ENCODE data around the gene CENPQ. TPM values are rescaled to one million over a fixed set of nuclear protein-coding genes. Genes with fewer than 3 reads are reported as not detected.

CENPQ gene
- total and polyA plus RNA-seq, 2 of the 8 experiments (the other 6 are each of a cell fraction or from before 2014, with no cell fraction given): 9.4 to 19.6 TPM

DNA sequence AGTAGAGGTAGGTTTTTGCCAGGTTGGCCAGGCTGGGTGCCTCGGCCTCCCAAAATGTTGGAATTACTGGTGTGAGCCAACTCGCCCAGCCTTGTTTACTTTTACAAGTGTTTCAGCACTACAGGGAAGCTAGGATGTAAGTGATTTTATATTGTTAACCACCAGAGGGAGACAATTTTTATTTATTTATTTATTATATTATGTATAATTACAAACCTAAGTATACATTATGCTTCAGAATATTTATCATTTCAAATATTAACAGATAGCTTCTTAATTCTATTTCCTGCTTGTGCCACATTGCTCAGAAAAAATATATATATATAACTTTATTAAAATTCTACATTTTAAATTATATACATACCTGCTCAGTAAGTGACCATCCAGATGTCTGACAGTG, 9.9 kb upstream of the CENPQ start:
- 100% methylated on average over 2 of the region's 2 CpGs; no CpG with 5 or more reads in 1 of the 2 experiments for WGBS, 2 experiments (ENCODE audit: extremely low coverage in 1 of 2, insufficient coverage in 1 of 2, insufficient read length in 1 of 2, insufficient replicate concordance in 2 of 2, low coverage in 1 of 2, low lambda C conversion rate in 2 of 2, missing lambda C conversion rate in 1 of 2)
- no peak overlapping the region for H3K14ac ChIP-seq (ENCODE audit: insufficient read length)
- no peaks in the 10 kb centered on the region for H3K9me3 ChIP-seq (ENCODE audit: insufficient read depth in 2 of 2, low read depth in 1 of 2, low read length in 1 of 2)
- no peak overlapping the region for H2BK120ac ChIP-seq (replicated peaks; ENCODE audit: low read depth, low read length)
- no peak overlapping the region for H3K4ac ChIP-seq (replicated peaks; ENCODE audit: insufficient read length, low read depth, low read length)
- CTCF ChIA-PET (ENCODE audit: partially characterized antibody): interaction anchor here (0.6 to 1.3 kb wide), 7 partner anchors 14 to 955 kb away, joined by 3 to 5 read pairs (median 3); no protein-coding TSS in a partner anchor
- H2BK5ac ChIP-seq (ENCODE audit: low read depth, low read length): no peak overlapping the region
- H2BK12ac ChIP-seq (ENCODE audit: low read depth, low read length): no peak overlapping the region
- DNase-seq (ENCODE audit: low read depth in 1 of 2, low spot score in 2 of 2) (no peak), FAIRE-seq (no peak)
- H3K23ac ChIP-seq (ENCODE audit: insufficient read length): no peak overlapping the region
- H3K27me3 ChIP-seq (replicated peaks in 1 of 4; ENCODE audit: control insufficient read depth in 3 of 4, extremely low read depth in 1 of 4, insufficient read depth in 3 of 4, low read length in 3 of 4): no peaks in the 10 kb centered on the region
- no peak overlapping the region for H4K91ac ChIP-seq (replicated peaks; ENCODE audit: insufficient read length, low read length)
- POLR2A ChIA-PET (ENCODE audit: partially characterized antibody): no interaction called here
- no peak overlapping the region for H4K8ac ChIP-seq (ENCODE audit: extremely low read depth, insufficient read depth, low read length)
- no peaks in the 10 kb centered on the region for H3K23me2 ChIP-seq (ENCODE audit: low read depth, low read length)
- peaks cover 0 to 20% (median 1%) of the 10 kb centered on the region in 4 experiments; a peak in 3 of 8 replicates for H3K36me3 ChIP-seq (ENCODE audit: control insufficient read depth in 2 of 4, insufficient read depth in 4 of 4, low read length in 3 of 4)
- H3K18ac ChIP-seq (ENCODE audit: extremely low read depth, low read length): no peak overlapping the region
- TF ChIP-seq BCL11A (IDR thresholded peaks at IDR 0.05; ENCODE audit: low read depth in 2 of 2, low read length in 2 of 2) (no peak), HDAC6 (IDR thresholded peaks at IDR 0.05; ENCODE audit: low read depth, low read length) (no peak), YY1 (IDR thresholded peaks at IDR 0.05; ENCODE audit: low read depth, low read length) (no peak), GTF2F1 (IDR thresholded peaks at IDR 0.05; ENCODE audit: borderline replicate concordance, low read depth, low read length) (no peak), TEAD4 (IDR thresholded peaks at IDR 0.05; ENCODE audit: low read depth, low read length) (no peak), CHD2 (IDR thresholded peaks at IDR 0.05; ENCODE audit: low read length) (no peak), ZNF274 (IDR thresholded peaks at IDR 0.05; ENCODE audit: borderline replicate concordance, extremely low read depth, low read length) (no peak), RXRA (IDR thresholded peaks at IDR 0.05; ENCODE audit: insufficient read depth, low read depth, low read length) (no peak), RBBP5 (IDR thresholded peaks at IDR 0.05; ENCODE audit: borderline replicate concordance, low read depth, low read length) (no peak), SRF (IDR thresholded peaks at IDR 0.05; ENCODE audit: low read depth, low read length) (no peak), KDM5A (IDR thresholded peaks at IDR 0.05; ENCODE audit: low read length) (no peak), JUN (IDR thresholded peaks at IDR 0.05; ENCODE audit: low read depth, low read length) (no peak)
- TF ChIP-seq, protein P1, sequence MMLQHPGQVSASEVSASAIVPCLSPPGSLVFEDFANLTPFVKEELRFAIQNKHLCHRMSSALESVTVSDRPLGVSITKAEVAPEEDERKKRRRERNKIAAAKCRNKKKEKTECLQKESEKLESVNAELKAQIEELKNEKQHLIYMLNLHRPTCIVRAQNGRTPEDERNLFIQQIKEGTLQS (IDR thresholded peaks at IDR 0.05; ENCODE audit: insufficient read depth, low read depth, low read length): no peak
- TF ChIP-seq, protein P2, sequence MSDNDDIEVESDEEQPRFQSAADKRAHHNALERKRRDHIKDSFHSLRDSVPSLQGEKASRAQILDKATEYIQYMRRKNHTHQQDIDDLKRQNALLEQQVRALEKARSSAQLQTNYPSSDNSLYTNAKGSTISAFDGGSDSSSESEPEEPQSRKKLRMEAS (IDR thresholded peaks at IDR 0.05): no peak
- no peaks in the 10 kb centered on the region for H3K79me2 ChIP-seq (ENCODE audit: control insufficient read depth in 1 of 2, insufficient read depth in 2 of 2, low read length in 2 of 2)
- no peak overlapping the region for H3K56ac ChIP-seq (replicated peaks; ENCODE audit: insufficient read length, low read depth, low read length)
- no peak overlapping the region for H3K9ac ChIP-seq (replicated peaks in 1 of 4; ENCODE audit: extremely low read depth in 1 of 4, low read depth in 3 of 4, low read length in 3 of 4)
- H4K5ac ChIP-seq (ENCODE audit: insufficient read length, low read depth, low read length): no peak overlapping the region
- no peak overlapping the region for H2BK20ac ChIP-seq (ENCODE audit: low read length)
- no peak overlapping the region for H2AK5ac ChIP-seq (ENCODE audit: low read depth, low read length)
- no peaks in the 10 kb centered on the region for H3K4me1 ChIP-seq (replicated peaks in 1 of 4; ENCODE audit: control insufficient read depth in 3 of 4, insufficient read depth in 4 of 4, low read length in 3 of 4)
- no peak overlapping the region for H3K4me2 ChIP-seq (ENCODE audit: insufficient read depth in 1 of 2, low read depth in 2 of 2, low read length in 2 of 2)
- no peaks in the 10 kb centered on the region for H4K20me1 ChIP-seq (replicated peaks in 1 of 2; ENCODE audit: control insufficient read depth in 1 of 2, insufficient read depth in 2 of 2, low read length in 2 of 2)
- no peaks in the 10 kb centered on the region for H3K79me1 ChIP-seq (ENCODE audit: low read depth, low read length)
- H3K27ac ChIP-seq (ENCODE audit: low read depth, low read length): no peak overlapping the region
- H2AFZ ChIP-seq (ENCODE audit: low read length): no peak overlapping the region
- H2BK15ac ChIP-seq (ENCODE audit: low read length): no peak overlapping the region
- H3K4me3 ChIP-seq (ENCODE audit: extremely low read depth in 1 of 4, insufficient read depth in 2 of 4, low read depth in 3 of 4, low read length in 4 of 4): no peak overlapping the region

Data from H1 (cell line).